Lung (tissue), 12 donors: ENCODE results near the gene RARG. TPM values are rescaled to one million over a fixed set of nuclear protein-coding genes. Genes with fewer than 3 reads are reported as not detected.

Source experiments
- ATAC-seq: fragments of 200-7000 bp; cut with Tn5 transposase; one replicate; pipeline ENCODE4 v1.9.1; 2020; ENCODE audit warnings: moderate number of reproducible peaks; ENCODE audit not compliant: insufficient read depth, low FRiP score
- DNase-seq, 3 donors: peaks; one replicate each; pipeline ENCODE4 v3.0.0-alpha.2; 2013 to 2017
- H3K27ac ChIP-seq, 2 donors: one replicate each; pipeline ENCODE4 v1.5.1; 2013; ENCODE audit warnings: mild to moderate bottlenecking in 2 of 2, moderate library complexity in 2 of 2, control low read depth in 1 of 2, inconsistent platforms in 1 of 2, low read depth in 1 of 2, low read length in 1 of 2
- H3K27me3 ChIP-seq, 3 donors: one replicate each; pipeline ENCODE4 v1.5.1; 2013; ENCODE audit warnings: low read length in 2 of 3; ENCODE audit not compliant: control insufficient read depth in 3 of 3, insufficient read depth in 3 of 3
- H3K36me3 ChIP-seq, 4 donors: one replicate each; pipeline ENCODE4 v1.5.1; 2013; ENCODE audit warnings: low read length in 4 of 4, mild to moderate bottlenecking in 1 of 4, moderate library complexity in 1 of 4; ENCODE audit not compliant: control insufficient read depth in 4 of 4, insufficient read depth in 4 of 4
- H3K4me1 ChIP-seq, 5 donors: one replicate each; pipeline ENCODE4 v1.5.1; 2013; ENCODE audit warnings: low read length in 5 of 5, mild to moderate bottlenecking in 2 of 5, moderate library complexity in 1 of 5; ENCODE audit not compliant: control insufficient read depth in 5 of 5, insufficient read depth in 5 of 5
- H3K4me3 ChIP-seq: one replicate; pipeline ENCODE4 v1.5.1; 2013; ENCODE audit warnings: mild to moderate bottlenecking, control low read depth, moderate library complexity
- H3K9ac ChIP-seq, 2 donors: one replicate each; pipeline ENCODE4 v1.5.1; 2013; ENCODE audit warnings: low read length in 2 of 2, control low read depth in 1 of 2; ENCODE audit not compliant: insufficient read depth in 1 of 2
- H3K9me3 ChIP-seq, 4 donors: one replicate each; pipeline ENCODE4 v1.5.1; 2013; ENCODE audit warnings: low read length in 3 of 4, mild to moderate bottlenecking in 1 of 4, moderate library complexity in 1 of 4; ENCODE audit not compliant: control insufficient read depth in 4 of 4, insufficient read depth in 3 of 4
- CTCF ChIP-seq: IDR thresholded peaks from 2 replicates; pipeline ENCODE4 v1.5.1; 2012; ENCODE audit warnings: mild to moderate bottlenecking; ENCODE audit errors: control extremely low read depth, extremely low read depth
- WGBS, 2 donors: extraction: QIAGEN DNeasy Blood & Tissue Kit; methylation state at CpG; one replicate each; pipeline ENCODE4 v1.1.7; 2013; 5-methylcytosine and 5-hydroxymethylcytosine counted together
- polyA plus RNA-seq, 2 donors: library from polyadenylated mRNA; stranded (reverse); fragments of 200-250 nt; gene quantifications; one replicate each; pipeline ENCODE4 v1.2.1, GENCODE V29; 2013
- total RNA-seq, 2 donors: library from RNA; depleted of rRNA in 1 of 2; stranded (reverse); fragments of >200 nt in 1 of 2; gene quantifications; one replicate each; pipeline ENCODE4 v1.2.1, GENCODE V29; 2014 to 2021
- donor health status: control.
- donor health status: control.
- donor health status: Bipolar disorder and iron deficiency.
- donor health status: healthy.
- donor health status: DM: yes; HTN: yes; CAD: no.

The RARG gene
- total and polyA plus RNA-seq, 4 donors: 12.0 to 29.7 (median 21.0) TPM

GRCh38 chr12:53181935-53182334 lies 50.1 kb downstream of the RARG start:
- no peak overlapping the region for H3K4me3 ChIP-seq
- no peak for ATAC-seq
- no peaks in the 10 kb centered on the region for H3K27me3 ChIP-seq
- peak overlapping the region in 1 of 2 donors; percentile 15 for H3K27ac ChIP-seq
- TF ChIP-seq CTCF: no peak
- peak overlapping the region in 1 of 2 donors; percentile 23 for H3K9ac ChIP-seq
- peaks cover 23 to 37% (median 26%) of the 10 kb centered on the region in 4 donors for H3K36me3 ChIP-seq
- no peaks in the 10 kb centered on the region for H3K9me3 ChIP-seq
- H3K4me1 ChIP-seq: peaks cover 7 to 36% (median 20%) of the 10 kb centered on the region in 5 donors
- DNase-seq: no peak
- WGBS, 2 donors: 60 to 84% methylated on average over 2 of the region's 2 CpGs

DNA sequence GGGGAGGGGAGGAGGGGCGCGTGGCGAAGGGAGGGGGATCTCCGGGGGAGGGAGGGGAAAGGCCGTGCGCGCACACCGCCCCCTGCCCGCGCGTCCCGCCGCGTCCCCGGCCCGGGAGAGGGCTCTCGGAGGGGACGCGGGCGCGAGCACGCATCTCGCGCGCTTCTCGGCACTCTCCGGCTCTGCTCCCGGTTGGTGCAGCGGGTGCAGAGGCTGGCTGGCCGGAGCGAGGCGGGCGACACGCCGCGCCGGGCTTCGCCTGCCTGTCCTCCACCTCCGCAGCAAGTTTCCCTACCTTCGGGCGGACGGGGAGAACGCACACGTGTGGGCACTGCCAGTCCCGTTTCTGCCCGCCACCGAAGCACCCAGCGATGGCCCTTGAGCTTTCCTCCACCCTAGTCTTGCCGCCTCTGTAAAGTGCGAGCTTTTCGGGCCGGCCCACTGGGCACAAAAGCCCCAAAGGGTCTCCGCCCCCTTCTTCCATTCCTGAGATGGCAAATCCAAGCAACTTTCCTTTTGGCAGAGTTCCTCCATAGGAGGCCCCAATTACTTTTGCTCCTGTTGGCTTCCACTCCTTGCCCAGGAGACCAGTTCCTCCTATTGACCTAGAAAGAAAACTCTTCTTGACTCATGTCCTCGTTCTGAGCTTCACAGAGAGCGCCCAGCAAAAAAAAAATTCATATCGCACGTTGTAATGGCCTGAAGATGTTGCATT lies 50.9 kb downstream of the RARG start:
- peak overlapping the region; percentile 94 to 99 for H3K27ac ChIP-seq
- DNase-seq (peak; percentile 90 to 96 (median 91)), ATAC-seq (peak; percentile 70)
- TF ChIP-seq CTCF: no peak
- peak overlapping the region in 1 of 2 donors; percentile 23 for H3K9ac ChIP-seq
- peaks cover 17 to 29% (median 19%) of the 10 kb centered on the region in 4 donors for H3K36me3 ChIP-seq
- H3K27me3 ChIP-seq: no peaks in the 10 kb centered on the region
- H3K9me3 ChIP-seq: no peaks in the 10 kb centered on the region
- 1 to 2% methylated on average over 41 to 57 of the region's 57 CpGs for WGBS, 2 donors
- H3K4me1 ChIP-seq: peaks cover 7 to 36% (median 20%) of the 10 kb centered on the region in 5 donors
- H3K4me3 ChIP-seq: peak overlapping the region; percentile 87

GRCh38 chr12:53180220-53180930 lies 51.6 kb downstream of the RARG start, which contains the start of the genes CSAD and ZNF740:
Gene CSAD, minus strand, starts transcription at chr12:53180925. Its CDS starts 7,455 bp downstream, at chr12:53173470.
Gene ZNF740, plus strand, starts transcription at chr12:53180722. Its CDS starts 1,262 bp downstream, at chr12:53181984.
- DNase-seq: peak; percentile 98 to 99 (median 99)
- H3K27me3 ChIP-seq: no peaks in the 10 kb centered on the region
- H3K9me3 ChIP-seq: no peaks in the 10 kb centered on the region
- peaks cover 12 to 22% (median 14%) of the 10 kb centered on the region in 4 donors for H3K36me3 ChIP-seq
- no peak for TF ChIP-seq CTCF
- peak within 1 kb of the TSS; percentile 87 for H3K4me3 ChIP-seq
- H3K27ac ChIP-seq: peak within 1 kb of the TSS; percentile 94 to 99
- H3K9ac ChIP-seq: peak within 1 kb of the TSS; percentile 73 to 77
- WGBS, 2 donors: 0% methylated on average over 48 to 70 of the region's 70 CpGs
- ATAC-seq: peak; percentile 98
- H3K4me1 ChIP-seq: peaks cover 7 to 36% (median 21%) of the 10 kb centered on the region in 5 donors
